Femur (tissue), 1 donor: ENCODE data around the gene RBP5.

ENCODE experiments used
- DNase-seq: peaks from one replicate; pipeline ENCODE4 v3.0.0-alpha.2; 2017

Gene RBP5

DNA sequence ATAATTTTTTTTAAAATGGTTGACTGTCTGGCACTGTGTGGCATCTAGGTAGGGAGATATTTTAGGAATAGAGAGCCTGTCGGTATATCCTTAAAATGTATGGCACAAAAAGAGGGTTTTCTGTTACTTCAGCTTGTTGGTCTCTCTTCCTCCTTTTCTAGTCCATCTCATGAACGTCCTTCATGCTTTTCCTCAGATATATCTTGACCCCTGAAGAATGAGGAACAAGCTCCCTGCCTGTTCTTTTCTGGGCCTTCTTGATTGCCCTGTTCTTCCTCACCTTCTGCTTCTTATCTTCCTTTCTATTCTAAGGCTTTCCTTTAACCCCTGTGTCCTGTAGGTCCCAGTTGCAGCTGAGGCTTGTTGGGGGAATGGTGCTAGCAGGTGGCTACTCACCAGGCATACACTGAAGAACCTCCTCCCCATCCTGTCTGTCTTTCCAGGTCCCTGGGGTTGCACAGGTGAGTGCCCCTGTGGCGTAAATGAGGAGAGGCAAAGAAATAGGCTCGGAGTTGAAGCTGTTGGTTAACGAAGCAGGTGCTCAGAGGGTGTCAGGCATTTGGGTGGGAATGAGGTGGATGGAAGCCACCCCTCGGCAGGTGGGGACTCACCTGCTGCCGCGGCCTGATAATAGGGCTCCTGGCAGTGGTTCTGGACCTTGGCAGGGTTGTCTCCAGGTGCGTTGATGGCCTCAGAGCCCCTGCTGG is 29.2 kb downstream of the RBP5 start:
- no peak for DNase-seq

- DNase-seq = no peak
Measured at GRCh38 chr12:7096979-7097378, 31.7 kb downstream of the RBP5 start.

DNA sequence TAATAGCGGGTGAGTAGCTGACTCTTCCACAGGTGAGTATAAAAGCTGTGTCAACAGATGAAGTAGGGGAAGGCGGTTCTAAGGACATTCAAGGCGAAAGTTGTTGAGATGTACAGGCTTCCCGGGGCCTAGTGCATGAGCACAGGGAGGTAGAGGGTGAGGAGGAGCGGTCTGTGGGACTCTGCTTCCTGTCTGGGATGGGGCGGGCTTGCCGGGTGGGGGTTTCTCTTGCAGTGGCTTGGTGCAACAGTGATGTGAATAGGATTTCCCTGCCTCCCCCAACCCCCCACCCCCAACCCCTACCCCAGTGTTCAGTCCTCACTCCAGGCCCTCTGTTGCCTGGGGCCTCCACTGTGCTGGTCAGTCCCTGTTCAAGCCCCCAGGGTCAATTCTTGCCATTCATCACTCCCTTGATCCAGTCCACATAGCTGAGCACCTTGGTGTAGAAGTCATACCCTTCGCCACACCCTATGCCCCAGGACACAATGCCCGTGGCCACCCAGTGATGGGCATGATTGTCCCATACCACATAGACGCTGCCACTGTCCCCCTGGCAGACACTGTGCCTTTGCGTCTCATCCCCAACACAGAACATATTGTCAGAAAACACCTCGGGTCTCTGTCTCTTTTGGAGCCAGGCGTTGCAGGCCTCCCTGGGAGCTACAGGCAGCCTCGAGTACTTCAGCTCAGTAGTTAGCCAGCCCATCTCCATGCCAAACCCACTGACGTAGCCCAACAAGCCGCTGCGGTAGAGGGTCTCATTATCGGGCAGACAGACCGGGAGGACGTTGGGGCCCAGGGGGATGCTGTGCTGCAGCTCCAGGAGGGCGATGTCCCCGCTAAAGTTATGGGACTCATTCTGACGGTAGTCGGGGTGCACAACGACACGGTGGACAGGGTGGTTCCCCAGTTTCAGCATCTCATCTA is 32.4 kb downstream of the RBP5 start:
- no peak for DNase-seq

DNA sequence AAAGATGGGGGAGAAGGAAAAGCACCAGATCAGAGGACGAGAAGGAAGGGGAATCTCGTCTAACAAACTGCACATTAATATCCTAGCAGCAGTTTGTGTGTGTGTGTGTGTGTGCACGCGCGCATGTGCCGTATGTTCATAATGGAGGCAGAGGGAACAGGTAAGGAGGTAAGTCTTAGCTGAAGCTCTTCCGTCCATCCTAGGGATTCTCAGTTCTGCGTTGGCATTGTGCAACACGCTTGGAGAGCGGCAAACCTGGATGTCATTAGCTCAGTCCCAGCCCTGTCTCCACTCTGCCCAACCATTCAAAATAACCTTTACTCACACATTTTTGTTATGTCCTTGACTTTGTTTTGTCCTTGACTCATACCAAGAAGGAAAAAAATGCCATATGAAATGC is 34.8 kb downstream of the RBP5 start:
- no peak for DNase-seq

DNA sequence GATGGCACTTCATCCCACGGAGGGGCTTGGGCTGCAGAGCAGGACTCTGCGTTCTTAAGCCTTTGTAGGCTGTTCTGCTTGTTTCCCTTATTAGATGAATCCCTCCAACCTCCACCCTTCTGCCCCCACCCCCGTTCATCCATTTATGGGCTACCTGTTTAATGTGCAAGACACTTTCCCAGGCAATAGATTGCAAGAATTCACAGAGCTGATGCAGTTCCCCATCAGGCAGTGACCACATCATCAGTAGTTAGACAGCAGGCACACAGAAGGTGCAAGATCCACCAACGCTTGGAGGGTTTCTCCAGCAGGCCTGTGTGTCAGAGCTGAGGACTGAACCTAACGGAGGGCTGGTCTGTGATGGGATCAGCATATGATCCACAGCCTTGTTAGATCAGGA is 35.2 kb downstream of the RBP5 start:
- no peak for DNase-seq

DNA sequence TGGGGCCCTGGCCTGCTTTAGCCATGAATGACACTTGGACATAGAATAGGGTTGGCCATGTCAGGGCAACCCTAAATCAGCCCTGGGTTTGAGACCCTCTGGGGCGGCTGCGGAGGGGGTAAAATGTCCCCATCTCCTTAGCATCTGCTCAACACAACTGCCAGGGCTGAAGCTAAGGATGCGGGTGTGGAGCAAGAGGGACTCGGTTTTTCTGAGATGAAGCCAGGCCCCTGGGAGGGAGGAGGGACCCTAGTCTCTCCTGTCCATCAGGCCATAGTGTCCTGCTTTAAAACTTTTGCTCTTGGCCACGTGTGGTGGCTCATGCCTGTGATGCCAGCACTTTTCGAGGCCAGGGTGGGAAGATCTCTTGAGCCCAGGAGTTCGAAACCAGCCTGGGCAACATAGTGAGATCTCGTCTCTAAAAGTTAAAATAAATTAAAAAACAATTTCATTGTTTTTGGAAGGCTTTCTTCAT is 35.7 kb downstream of the RBP5 start:
- DNase-seq = no peak

DNA sequence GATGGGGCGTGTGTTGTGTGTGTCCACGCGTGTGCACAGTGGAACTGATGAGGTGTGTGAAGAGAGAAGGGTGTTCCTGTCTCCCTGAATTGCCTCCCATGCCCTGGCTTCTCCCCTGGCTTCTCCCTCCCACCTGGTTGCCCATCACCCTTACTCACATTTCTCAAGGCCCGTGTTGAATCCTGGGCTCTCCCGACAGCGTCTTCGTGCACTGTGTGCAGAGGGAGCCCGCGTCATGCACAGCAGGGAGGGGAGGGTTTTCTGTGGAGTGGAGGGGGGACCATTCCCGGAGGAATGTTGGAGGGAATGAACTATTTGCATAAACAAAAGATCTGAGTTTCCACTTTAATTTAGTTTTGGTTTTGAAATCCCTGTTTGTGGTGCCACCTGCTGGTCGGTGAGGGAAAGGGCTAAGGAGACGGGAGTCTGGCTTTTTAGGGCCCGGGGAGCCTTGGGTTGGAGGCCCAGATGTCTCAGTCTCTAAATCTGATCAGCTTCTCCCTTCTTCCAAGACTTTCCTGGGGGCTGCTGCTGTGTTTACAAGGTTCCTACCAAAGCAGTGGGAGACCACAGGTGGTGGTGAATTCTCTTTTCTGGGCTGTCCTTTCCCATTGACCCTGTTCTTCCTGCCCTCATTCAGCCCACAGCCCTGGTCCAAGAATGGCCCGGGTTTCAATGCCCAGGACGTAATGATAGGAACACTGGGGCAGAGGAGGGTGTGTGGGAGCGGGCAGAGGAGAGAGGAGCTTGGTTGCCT is 36.3 kb downstream of the RBP5 start, which contains the start of gene C1R:
Gene C1R, minus strand, starts transcription at position 217 of the 757 bp plus-strand sequence. Its CDS starts 57 bp downstream, at position 160.
- peak; percentile 86 for DNase-seq

DNA sequence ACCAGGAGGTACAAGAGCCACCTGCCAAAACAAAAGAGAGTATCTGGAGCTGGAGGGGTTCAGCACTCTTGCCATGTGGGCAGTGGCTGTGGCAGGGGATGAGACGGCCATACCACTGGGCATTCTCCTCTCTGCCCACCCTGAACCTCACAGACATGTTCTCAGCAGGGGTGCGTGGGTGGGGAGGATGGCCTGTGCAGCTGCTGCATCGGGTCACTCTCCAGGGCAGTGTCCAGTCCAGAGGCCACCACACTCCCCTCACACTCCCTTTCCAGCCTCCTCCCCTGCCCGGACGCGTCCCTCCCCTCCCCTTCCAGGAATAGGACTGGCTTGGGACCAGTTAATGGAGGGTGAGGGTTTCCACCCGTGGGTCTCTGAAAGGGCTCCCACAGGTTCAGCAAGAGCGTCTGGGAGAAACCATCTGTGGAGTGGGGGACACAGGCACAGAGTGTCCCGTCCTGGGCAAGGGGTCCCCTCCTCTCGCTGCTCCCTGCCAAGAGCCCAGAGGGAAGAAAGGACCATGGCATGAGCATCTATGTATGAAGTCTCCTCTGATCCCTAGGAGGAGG is 36.9 kb downstream of the RBP5 start:
- DNase-seq = peak; percentile 67

GRCh38 chr12:7091171-7091570 is 37.5 kb downstream of the RBP5 start:
- no peak for DNase-seq

DNA sequence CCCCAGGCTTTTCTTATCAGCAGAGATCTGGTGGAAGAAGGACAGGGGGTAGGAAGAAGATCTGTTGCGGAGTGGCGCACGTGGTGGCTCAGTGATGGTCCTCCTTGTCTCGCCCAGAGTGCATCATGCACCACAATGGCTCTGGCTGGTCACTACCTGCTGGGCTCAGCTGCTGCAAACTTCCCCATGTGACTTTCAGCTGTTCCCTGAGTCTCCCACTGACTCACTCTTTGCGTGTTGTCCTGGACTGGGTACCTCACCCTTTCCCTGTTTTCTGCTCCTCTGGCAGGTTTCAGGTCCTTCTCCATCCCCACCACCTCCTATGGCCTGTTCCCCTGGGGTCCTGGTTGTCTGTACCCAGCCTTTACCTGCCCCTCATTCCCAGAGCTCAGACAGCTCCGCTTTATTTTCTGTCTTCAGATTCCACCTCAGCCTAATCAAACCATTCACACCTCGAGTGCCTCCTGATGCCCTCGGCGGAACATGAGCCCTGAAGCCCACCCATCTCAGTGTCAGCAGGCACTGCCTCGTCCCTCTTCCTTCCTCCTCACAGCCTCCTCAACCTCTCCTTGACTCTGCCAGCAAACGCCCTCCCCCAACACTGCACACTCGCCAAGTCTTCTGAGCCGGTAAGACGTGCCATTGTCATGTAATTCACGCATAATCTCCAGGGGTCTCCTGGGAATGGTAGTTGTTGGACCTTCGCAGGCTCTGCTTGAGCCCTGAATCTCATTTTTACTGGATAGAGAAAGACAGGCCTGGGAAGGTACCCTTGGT is 38.3 kb downstream of the RBP5 start:
- no peak for DNase-seq

- no peak for DNase-seq
Measured at GRCh38 chr12:7089196-7089871, 39.4 kb downstream of the RBP5 start.

DNA sequence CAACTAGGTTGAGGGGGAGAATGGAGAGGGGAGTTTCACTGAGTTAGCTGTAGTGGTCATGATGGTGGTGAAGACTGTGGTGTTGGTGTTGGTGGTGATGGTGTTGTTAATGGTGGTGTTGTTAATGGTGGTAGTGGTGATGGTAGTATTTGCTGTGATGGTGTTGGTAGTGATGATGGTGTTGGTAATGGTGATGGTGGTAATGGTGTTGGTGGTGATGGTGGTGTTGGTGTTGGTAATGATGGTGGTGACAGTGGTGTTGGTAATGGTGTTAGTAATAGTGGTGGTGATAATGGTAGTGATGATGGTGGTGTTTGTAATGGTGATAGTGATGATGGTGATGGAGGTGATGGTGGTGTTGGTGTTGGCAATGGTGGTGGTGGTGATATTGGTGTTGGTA is 45.6 kb downstream of the RBP5 start:
- no peak for DNase-seq

GRCh38 chr12:7081037-7081436 is 47.7 kb downstream of the RBP5 start:
- DNase-seq = no peak

- DNase-seq = no peak
Measured at GRCh38 chr12:7079826-7080125, 48.9 kb downstream of the RBP5 start.

- DNase-seq = no peak
Measured at GRCh38 chr12:7078163-7078562, 50.5 kb downstream of the RBP5 start.

DNA sequence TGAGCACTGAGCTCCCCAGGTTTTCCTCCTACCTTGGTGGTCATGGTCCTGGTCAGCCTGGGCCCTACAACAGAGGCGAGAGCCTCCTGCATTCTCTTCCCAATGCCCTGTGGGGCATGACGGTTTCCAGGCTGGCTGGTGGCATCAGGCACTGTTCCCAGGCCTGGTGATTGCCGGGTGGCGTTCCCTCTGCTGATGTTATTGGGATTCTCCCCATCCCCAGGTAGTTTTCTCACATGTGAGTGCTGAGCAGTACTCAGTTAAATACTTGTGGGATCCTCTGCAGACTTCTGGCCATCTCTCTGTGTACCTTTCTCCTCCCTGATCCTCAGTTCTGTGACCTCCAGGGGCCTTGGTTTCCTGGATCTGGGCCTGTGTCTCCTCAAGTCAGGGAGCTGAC is 52.2 kb downstream of the RBP5 start:
- no peak for DNase-seq

GRCh38 chr12:7075939-7076338 is 52.8 kb downstream of the RBP5 start:
- no peak for DNase-seq

DNA sequence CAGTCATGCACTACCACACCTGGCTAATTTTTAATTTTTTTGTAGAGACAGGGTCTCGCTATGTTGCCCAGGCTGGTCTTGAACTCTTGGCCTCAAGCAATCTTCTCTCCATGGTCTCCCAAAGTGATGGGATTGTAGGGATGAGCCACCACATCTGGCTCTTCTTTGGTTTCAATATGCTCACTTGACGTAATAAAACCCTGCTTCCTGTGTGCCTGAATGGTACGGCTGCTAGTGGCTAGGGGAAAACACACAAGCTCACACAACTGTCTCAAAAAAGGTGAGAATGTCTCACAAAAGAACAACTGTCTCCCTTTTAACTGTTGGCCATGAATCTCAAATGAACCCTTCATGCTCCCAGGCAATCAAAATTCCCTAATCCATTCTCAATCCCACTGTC is 53.2 kb downstream of the RBP5 start:
- no peak for DNase-seq

- DNase-seq = no peak
Measured at GRCh38 chr12:7073946-7074345, 54.7 kb downstream of the RBP5 start.
